Loucy (cell line): ENCODE measurements around the gene PARP8.

Source experiments
- H2AFZ ChIP-seq: fragments of 200-600 bp; sonication (generic); 2 replicates; pipeline ENCODE4 v1.6.0; 2016; ENCODE audit warnings: antibody characterized with exemption, mild to moderate bottlenecking, low read length, moderate library complexity
- H3F3A ChIP-seq: fragments of 200-600 bp; 2 replicates; pipeline ENCODE4 v1.6.0; 2016; ENCODE audit warnings: antibody characterized with exemption, low read depth, mild to moderate bottlenecking
- H3K27me3 ChIP-seq: fragments of 200-600 bp; sonication (generic); 2 replicates; pipeline ENCODE4 v1.6.1; 2014; ENCODE audit warnings: low read length, mild to moderate bottlenecking; ENCODE audit not compliant: insufficient read depth, poor library complexity, severe bottlenecking
- H3K36me3 ChIP-seq: fragments of 200-600 bp; sonication (generic); 2 replicates; pipeline ENCODE4 v1.6.1; 2016; ENCODE audit warnings: low read length; ENCODE audit not compliant: insufficient read depth
- H3K4me1 ChIP-seq: fragments of 200-600 bp; sonication (generic); 2 replicates; pipeline ENCODE4 v1.5.1; 2014; ENCODE audit warnings: low read length, mild to moderate bottlenecking; ENCODE audit not compliant: insufficient read depth, poor library complexity, severe bottlenecking
- H3K4me2 ChIP-seq: fragments of 200-600 bp; sonication (generic); 2 replicates; pipeline ENCODE4 v1.6.0; 2014; ENCODE audit warnings: antibody characterized with exemption, low read length, low read depth, mild to moderate bottlenecking; ENCODE audit not compliant: poor library complexity, severe bottlenecking
- H3K4me3 ChIP-seq: fragments of 200-600 bp; sonication (generic); 2 replicates; pipeline ENCODE4 v1.5.1; 2014; ENCODE audit warnings: low read length, mild to moderate bottlenecking, mixed read lengths; ENCODE audit not compliant: poor library complexity, severe bottlenecking
- H3K79me2 ChIP-seq: fragments of 200-600 bp; sonication (generic); 2 replicates; pipeline ENCODE4 v1.6.1; 2014; ENCODE audit warnings: low read length; ENCODE audit not compliant: insufficient read depth
- H3K9ac ChIP-seq: fragments of 200-600 bp; sonication (generic); 2 replicates; pipeline ENCODE4 v1.6.0; 2014; ENCODE audit warnings: mild to moderate bottlenecking, low read depth, low read length, moderate library complexity; ENCODE audit not compliant: poor library complexity, severe bottlenecking
- H3K9me2 ChIP-seq: fragments of 200-600 bp; sonication (generic); replicated peaks from 2 replicates; pipeline ENCODE4 v1.6.1; 2016; ENCODE audit warnings: low read depth, low read length, mixed read lengths
- H3K9me3 ChIP-seq: fragments of 200-600 bp; sonication (generic); 2 replicates; pipeline ENCODE4 v1.6.1; 2014; ENCODE audit warnings: mild to moderate bottlenecking, antibody characterized with exemption, low read length, low read depth; ENCODE audit not compliant: insufficient read depth
- H4K20me1 ChIP-seq: fragments of 200-600 bp; sonication (generic); 2 replicates; pipeline ENCODE4 v1.6.0; 2014; ENCODE audit warnings: antibody characterized with exemption, low read length, mild to moderate bottlenecking; ENCODE audit not compliant: insufficient read depth, poor library complexity, severe bottlenecking
- EZH2phosphoT487 ChIP-seq: fragments of 200-600 bp; IDR thresholded peaks from 2 replicates; pipeline ENCODE4 v1.6.1; 2018; ENCODE audit warnings: antibody characterized with exemption, mild to moderate bottlenecking, moderate library complexity, borderline replicate concordance
- TF ChIP-seq, protein P1 (sequence below): fragments of 200-600 bp; sonication (generic); conservative IDR thresholded peaks from 2 replicates; pipeline ENCODE4 v1.5.1; 2014; ENCODE audit warnings: mild to moderate bottlenecking, antibody characterized with exemption, low read length

Gene PARP8

DNA sequence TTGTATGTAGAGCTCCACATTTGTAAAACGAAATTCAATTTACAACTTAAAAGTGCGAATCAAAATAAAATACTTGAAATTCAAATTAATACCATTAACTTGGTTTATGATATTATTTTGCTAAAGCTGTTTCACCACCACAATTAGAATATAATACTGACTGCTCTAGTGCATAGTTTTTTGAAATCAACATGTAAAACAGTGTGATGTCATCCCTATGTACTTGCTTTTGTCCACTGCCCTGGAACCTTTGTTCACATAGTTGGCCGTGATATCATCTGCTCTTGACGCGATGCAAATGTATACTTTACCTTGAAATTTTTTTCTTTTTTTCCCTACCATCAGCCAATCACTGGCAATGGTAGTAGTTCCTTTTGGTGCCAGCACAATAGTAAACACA is 125.4 kb downstream of the PARP8 start:
- Histone ChIP-seq H3K4me2 (no peak overlapping the region), H3K9me3 (no peaks in the 10 kb centered on the region), H3K9me2 (no peaks in the 10 kb centered on the region), H3F3A (no peaks in the 10 kb centered on the region), H3K79me2 (no peaks in the 10 kb centered on the region), H3K4me3 (no peak overlapping the region), H3K27me3 (no peaks in the 10 kb centered on the region), H2AFZ (no peak overlapping the region), H4K20me1 (no peaks in the 10 kb centered on the region), H3K4me1 (no peaks in the 10 kb centered on the region), H3K36me3 (peaks cover 47% of the 10 kb centered on the region), H3K9ac (no peak overlapping the region)
- TF ChIP-seq, protein P1, sequence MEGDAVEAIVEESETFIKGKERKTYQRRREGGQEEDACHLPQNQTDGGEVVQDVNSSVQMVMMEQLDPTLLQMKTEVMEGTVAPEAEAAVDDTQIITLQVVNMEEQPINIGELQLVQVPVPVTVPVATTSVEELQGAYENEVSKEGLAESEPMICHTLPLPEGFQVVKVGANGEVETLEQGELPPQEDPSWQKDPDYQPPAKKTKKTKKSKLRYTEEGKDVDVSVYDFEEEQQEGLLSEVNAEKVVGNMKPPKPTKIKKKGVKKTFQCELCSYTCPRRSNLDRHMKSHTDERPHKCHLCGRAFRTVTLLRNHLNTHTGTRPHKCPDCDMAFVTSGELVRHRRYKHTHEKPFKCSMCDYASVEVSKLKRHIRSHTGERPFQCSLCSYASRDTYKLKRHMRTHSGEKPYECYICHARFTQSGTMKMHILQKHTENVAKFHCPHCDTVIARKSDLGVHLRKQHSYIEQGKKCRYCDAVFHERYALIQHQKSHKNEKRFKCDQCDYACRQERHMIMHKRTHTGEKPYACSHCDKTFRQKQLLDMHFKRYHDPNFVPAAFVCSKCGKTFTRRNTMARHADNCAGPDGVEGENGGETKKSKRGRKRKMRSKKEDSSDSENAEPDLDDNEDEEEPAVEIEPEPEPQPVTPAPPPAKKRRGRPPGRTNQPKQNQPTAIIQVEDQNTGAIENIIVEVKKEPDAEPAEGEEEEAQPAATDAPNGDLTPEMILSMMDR: no peak
- TF ChIP-seq EZH2phosphoT487: no peak

DNA sequence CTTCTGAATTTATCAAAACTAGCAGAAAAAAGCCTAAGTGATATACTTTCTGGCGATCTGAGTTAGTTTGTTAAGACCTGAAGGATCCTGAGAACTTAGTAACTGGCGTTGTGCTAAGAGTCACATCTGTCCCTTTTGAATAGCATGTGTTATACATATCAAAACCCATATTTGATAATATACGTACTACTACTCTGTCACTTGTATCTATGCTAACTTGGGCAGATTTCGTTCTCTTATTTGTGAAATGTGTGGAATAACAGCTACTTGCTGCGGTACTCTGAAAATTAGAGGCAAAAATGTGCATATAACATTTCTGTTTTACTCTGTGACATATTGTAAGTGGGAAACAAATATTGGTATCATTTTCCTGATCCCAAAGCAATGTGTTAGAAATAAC is 126.4 kb downstream of the PARP8 start:
- H3K4me1 ChIP-seq: no peaks in the 10 kb centered on the region
- H3K27me3 ChIP-seq: no peaks in the 10 kb centered on the region
- H3K79me2 ChIP-seq: no peaks in the 10 kb centered on the region
- H3K36me3 ChIP-seq: peaks cover 43% of the 10 kb centered on the region
- H3K9ac ChIP-seq: no peak overlapping the region
- no peak overlapping the region for H3K4me3 ChIP-seq
- no peaks in the 10 kb centered on the region for H3K9me2 ChIP-seq
- H3K4me2 ChIP-seq: no peak overlapping the region
- no peak overlapping the region for H2AFZ ChIP-seq
- H3F3A ChIP-seq: no peaks in the 10 kb centered on the region
- H3K9me3 ChIP-seq: no peaks in the 10 kb centered on the region
- no peaks in the 10 kb centered on the region for H4K20me1 ChIP-seq
- TF ChIP-seq, protein P1: no peak
- TF ChIP-seq EZH2phosphoT487: no peak

DNA sequence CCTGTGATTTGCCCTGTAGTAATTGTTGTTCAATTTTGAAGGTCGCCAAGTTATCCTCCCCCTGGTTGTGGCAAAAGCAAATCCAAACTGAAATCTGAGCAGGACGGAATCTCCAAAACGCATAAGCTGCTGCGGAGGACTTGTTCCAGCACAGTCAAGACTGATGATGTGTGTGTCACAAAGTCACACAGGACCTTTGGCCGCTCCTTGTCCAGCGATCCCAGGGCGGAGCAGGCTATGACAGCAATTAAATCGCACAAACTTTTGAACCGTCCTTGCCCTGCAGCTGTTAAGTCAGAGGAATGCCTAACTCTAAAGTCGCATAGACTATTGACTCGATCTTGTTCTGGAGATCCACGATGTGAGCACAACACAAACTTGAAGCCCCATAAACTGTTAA is 128.4 kb downstream of the PARP8 start:
- Histone ChIP-seq H3K79me2 (no peaks in the 10 kb centered on the region), H2AFZ (no peak overlapping the region), H3F3A (no peaks in the 10 kb centered on the region), H3K4me3 (no peak overlapping the region), H3K36me3 (peaks cover 30% of the 10 kb centered on the region), H3K4me2 (no peak overlapping the region), H3K27me3 (no peaks in the 10 kb centered on the region), H3K9me2 (no peaks in the 10 kb centered on the region), H4K20me1 (no peaks in the 10 kb centered on the region), H3K4me1 (no peaks in the 10 kb centered on the region), H3K9me3 (no peaks in the 10 kb centered on the region), H3K9ac (no peak overlapping the region)
- TF ChIP-seq EZH2phosphoT487: no peak
- TF ChIP-seq, protein P1: no peak
